Frontal cortex (tissue), 4 donors: ENCODE results near the gene FAM53B. TPM values are rescaled to one million over a fixed set of nuclear protein-coding genes. Genes with fewer than 3 reads are reported as not detected.

Experiments used
- DNase-seq, 2 donors: peaks; one replicate each; pipeline ENCODE4 v3.0.0; 2012; ENCODE audit warnings: low spot score in 2 of 2
- FAIRE-seq: peaks from 2 replicates; lab custom pipeline; 2012; peaks lifted over from hg19 to GRCh38; lab: Jason Lieb, UNC
- small RNA-seq: library from RNA; depleted of rRNA; stranded (forward); fragments of <200 nt; gene quantifications from one replicate; pipeline ENCODE3, GENCODE V24; 2014
- total RNA-seq: library from RNA; depleted of rRNA; stranded (reverse); fragments of >200 nt; gene quantifications from one replicate; pipeline ENCODE4 v1.2.3, GENCODE V29; 2014
- donor health status: control.
- donor health status: control.
- donor health status: control.

Gene FAM53B
- total RNA-seq, 1 donor from 2014 or later: 23.2 TPM

DNA sequence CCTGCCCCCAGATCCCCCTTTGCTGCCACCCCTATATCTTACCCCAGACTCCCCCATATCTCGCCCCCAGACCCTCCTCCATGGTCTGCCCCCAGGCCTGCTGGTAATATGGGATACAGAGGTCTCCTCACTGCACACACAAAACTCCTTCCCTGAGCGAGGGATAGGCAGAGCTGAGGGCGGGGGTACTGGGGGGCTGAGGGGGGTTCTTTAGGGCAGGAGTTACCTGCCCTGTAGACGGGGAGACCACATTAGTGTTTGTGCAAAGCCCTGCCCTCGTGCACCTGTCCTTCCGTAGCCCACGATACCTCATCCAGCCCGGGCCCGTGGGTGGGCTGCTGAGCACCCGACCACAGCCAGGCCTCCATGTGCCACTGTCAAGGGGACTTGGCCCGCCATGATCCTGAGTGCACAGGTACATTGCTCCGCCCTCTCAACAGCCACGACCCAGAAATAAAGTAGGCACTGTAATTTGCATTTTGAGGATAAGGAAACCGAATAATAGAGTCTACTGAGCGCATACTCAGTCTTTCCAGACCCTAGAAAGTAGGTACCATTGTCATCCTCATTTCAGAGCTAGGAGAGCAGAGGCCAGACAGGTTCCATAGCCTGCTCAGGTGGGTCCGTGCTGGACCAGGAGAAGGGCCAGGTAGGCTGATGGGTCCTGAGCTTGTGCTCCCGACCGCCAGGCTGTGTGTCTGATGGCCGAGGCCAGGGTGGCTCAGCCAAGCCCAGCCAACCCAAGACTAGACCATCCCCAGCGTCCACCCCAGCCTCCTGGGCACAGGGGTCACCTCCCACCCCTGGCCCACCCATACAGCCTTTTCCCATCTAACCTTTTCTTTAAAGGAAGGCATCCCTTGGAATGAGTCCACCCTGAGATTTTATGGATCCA, 167.4 kb downstream of the FAM53B start:
- DNase-seq (no peak), FAIRE-seq (no peak)

DNA sequence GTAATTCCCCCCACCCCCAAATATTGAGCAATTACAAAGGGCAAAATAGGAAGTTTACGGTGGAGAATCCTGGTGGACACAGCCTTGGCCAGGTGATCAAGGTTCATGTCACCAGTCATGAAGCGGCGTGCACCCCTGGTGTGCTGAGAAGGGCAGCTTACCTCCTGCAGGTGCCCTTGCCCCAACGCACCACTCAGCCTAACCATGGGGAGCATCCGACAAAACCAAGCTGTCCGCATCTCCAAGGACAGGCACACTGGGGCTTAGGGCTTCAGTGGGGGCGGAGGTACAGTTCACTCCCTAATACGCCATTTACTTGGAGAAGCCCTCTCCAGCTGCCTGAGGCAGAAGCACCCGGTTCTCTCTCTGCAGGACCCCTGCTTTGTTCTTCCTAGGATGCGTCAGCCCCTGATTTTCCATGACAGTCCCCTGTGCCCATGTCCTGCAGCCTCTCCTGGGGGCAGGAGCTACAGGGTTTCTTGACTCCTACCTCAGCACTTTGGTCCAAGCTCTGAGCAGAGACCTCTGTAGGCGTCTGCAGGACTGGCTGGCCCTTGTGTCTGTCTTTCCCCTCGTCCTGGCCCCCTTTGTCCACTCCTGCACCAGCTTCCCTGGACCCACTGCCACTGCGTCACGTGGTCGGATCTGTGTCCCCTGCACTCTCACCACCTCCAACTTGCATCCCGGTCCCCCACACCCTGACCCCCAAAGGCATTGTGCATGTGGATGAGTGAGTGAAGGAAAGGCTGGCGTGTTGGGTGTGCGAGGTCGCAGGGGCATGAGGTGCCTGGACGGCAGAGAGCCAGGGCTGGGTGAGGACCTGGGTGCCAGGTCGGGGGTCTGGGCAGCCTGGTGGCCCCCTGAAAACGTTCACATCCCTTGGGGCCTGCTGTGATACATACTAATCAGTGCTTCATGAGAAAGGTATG, 168.8 kb downstream of the FAM53B start:
- DNase-seq (no peak), FAIRE-seq (no peak)

DNA sequence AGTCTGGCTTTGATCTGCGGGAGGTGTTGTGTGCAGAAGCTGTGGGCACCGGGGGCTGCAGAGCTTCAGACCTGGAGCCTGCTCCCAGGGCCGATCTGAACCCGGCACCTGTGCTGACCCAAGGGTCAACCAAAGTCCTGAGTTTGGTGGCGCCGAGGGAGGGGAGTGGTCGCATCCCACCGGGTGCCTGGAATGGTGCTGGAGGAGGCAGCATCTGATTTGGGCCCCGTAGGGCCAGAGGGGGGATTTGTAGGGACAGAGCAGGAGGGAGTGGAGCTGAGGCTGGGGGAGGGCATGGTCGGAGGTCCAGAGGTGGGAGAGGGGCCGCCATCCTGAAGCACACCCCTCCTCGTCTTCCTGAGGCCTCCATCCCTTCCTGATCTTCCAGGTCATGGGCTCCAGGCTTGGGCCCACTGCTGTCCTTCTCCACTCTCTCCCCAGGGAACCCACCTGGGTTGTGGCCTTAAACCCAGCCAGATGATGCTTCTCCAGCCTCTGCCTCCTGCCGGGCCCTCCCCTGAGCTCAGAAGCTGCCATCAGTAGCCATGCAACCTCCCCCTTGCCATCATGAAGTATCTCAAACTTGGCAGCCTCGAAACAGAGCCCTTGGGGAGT, 169.6 kb downstream of the FAM53B start:
- FAIRE-seq: no peak

DNA sequence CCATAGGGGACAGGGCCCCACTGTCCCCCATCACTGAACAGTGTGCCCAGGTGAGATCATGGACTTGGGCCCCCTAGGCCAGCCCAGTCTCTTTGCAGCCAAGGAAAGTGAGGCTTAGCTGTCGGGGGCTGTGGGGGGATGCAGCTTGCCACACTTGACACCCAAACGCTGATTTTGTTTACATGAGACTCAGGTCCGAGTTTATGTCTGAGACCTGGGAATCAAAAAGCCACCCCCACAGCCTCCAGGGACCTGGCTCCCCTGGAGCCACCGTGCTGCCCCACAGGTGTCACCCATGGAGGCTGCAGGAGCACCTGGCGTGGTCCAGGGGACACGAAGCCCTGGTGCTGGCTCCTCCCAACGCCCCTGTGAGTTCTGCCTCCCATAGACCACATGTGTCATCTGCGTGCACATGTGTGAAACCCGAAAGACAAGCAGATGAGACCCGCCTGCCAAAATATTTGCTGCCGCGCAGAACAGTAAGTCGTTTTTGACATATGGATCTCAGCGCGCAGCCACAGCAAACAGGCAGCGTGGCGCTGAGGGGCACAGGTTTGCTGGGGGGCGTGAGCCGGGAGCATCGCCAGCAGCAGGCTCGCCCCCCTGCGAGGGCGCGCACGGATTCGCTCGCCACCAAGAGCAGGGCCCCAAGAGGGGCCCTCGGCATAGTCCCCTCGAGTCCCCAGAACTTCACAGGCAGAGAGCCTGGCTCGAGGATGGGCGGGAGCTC, 170.3 kb downstream of the FAM53B start:
- no peak for DNase-seq
- FAIRE-seq: no peak

More for the DNA sequence above, 169.6 kb downstream of the FAM53B start:
- no peak for DNase-seq

DNA sequence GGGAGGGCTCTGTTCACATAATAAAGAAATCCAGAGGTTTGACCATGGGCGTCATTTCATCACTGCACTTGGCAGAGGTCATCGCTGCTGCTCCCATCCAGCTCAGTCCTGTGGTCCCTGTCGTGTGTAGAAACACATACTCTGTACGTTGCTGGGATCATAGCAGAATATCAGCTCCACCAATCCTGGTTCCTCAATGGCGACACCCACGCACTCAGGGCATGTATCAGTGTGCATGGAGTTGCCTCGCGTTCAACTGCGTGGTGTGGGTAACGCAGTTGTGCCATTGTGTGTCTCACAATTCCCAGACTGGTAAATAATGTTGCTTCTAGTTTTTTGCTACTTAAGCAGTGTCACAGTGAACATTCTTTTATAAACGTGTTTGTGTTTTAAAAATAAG, 171.4 kb downstream of the FAM53B start:
- no peak for FAIRE-seq
- DNase-seq: no peak

DNA sequence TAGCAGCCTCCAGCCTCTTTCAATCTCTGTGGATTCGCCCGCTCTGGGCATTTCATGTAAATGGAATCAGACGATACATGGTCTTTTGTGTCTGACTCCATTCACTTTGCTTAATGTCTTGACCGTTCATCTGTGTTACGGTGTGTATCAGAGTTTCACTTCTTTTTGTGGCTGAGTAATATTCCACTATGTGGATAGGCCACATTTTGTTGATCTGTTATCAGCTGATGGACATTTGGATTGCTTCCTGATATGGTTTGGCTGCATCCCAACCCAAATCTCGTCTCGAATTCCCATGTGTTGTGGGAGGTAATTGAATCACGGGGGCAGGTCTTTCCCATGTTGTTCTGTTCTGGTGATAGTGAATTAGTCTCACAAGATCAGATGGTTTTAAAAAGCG, 173.5 kb downstream of the FAM53B start:
- DNase-seq (no peak), FAIRE-seq (no peak)

DNA sequence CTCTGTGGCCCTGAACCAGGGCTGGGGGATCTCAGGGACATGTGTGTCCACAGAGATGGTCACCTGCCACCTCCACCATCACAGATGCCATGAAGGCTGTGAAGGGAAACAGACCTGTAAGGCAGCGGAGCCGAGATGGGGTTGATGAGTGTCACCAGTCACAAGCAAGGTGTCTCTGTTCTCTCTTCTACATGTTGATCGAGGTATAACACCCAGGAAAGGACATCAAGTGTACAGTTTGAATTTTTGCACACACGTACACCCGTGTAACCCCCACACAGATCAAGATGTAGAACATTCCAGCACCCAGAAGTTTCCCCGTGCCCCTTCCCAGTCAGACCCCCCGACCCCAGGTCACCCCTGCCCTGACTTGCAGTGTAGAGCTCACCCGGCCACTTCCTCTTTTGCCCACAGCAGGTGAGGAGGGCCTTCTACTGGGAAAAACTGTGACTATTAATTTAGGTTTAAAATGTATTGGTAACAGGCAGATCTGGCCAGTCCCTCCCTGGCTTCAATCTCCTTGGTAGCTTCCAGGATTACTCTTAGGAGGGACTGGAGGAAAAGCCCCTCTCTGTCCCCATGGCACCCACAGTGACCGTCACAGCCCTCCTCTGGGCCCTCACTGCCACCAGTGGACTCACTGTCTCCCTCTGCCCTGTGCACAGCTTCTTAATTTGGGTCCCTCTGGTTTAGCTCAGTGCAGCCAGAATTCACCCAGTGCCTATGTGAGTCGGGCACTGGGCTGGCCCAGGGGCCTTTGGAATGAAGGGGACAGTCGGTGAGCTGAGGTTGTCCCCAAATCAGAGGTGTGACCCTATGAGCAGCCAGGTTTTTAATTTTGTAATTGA, 174.3 kb downstream of the FAM53B start:
- FAIRE-seq (no peak), DNase-seq (no peak)

Small RNA genes within 50 kb of the gene (small RNA-seq; reads per million reads assigned to genes)
- gene RF00019: not detected

Other genes starting within 250 kb of the FAM53B start
- gene EEF1AKMT2, start 47.5 kb upstream of the FAM53B start, total RNA-seq: 33.4 TPM
- gene ABRAXAS2, start 57.4 kb upstream of the FAM53B start, total RNA-seq: 22.0 TPM
- 84.8 TPM for gene ZRANB1, start 197.7 kb upstream of the FAM53B start, total RNA-seq